ENCODE measurements around the gene ADAMTS2.

ADAMTS2 gene

DNA sequence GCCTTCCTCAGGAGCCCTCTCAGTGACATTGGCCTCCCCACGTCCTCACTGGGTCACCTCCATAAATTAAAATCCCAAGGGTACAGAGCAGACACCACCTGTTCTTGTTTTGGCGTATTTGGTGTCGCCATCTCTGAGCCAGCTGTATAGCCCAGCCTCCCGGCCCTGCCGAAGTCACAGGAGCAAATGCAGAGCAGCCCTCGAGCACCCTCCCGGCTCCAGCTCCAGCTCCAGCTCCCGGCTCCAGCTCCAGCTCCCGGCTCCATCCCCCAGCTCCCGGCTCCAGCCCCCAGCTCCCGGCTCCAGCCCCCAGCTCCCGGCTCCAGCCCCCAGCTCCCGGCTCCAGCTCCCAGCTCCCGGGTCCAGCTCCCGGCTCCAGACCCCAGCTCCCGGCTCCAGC is 210.8 kb downstream of the ADAMTS2 start:
- H3K4me3 ChIP-seq (ENCODE audit: low read length): no peak overlapping the region
- no peak for TF ChIP-seq ZNF274 (IDR thresholded peaks at IDR 0.05; ENCODE audit: low read depth, low read length)

DNA sequence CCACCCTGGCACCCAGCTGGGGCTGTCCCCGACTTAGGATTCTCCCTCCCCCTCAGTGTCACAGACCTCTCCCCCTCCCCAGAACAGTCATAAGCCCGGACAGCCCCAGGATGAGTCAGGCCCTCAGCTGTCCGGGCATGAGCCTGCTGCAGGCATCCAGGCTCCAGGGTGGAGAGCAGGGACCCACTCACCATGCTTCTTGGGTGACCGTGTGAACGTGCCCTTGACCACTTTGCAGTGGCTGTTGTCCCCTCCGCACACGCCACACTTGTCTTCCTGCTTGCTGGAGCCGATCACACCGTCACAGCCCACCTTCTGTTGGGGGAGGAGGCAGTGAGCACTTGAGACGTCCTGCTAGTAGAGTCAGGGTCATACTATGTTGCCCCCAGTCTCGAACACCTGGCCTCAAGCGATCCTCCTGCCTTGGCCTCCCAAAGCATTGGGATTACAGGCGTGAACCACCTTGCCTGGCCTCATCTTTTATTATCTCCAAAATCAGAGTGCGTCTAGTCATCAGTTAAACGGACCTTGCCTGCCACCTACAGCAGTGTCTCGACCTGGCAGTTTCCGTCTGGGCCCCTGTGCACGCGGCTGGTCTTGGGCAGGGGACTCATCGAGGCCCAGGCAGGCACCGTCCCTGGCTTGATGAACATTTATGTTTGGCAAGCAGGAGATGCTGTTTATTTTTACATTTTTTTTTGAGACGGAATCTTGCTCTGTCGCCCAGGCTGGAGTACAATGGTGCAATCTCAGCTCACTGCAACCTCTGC is 212.5 kb downstream of the ADAMTS2 start:
- no peak for TF ChIP-seq ZNF274 (IDR thresholded peaks at IDR 0.05; ENCODE audit: low read depth, low read length)
- H3K4me3 ChIP-seq (ENCODE audit: low read length): no peak overlapping the region

DNA sequence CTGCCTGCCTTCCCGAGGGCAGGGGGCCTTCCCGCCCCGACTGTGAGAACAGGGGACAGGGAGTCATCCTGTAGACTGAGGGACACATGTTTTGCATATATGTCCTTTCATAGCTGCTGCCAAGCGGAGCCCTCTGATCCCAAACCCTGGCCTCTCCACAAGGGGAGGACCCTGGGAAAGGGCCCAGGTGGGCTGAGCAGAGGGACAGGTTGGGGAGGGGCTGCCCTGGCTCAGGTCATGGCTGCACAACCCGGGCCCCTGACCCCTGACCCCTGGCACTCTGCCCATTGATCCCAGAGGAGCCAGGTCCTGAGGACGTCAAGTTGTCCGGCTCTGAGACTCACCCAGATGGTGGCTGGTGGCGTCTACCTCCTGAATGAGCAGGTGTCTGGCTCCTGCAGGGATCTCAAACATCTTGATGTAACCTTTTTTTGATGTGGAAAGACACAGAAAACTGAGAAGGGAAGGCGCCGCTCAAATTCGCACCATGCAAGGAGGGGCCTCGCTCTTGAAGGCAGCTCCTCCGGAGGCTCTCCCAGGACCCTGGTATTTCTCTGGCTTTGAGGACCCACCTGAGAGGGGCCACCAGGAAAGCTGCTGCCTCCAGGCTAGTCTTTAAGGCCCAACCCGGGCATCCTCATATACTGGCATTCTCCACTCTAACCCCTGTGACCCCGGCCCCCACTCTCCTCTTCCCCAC is 213.2 kb downstream of the ADAMTS2 start:
- no peak for TF ChIP-seq ZNF274 (IDR thresholded peaks at IDR 0.05; ENCODE audit: low read depth, low read length)

DNA sequence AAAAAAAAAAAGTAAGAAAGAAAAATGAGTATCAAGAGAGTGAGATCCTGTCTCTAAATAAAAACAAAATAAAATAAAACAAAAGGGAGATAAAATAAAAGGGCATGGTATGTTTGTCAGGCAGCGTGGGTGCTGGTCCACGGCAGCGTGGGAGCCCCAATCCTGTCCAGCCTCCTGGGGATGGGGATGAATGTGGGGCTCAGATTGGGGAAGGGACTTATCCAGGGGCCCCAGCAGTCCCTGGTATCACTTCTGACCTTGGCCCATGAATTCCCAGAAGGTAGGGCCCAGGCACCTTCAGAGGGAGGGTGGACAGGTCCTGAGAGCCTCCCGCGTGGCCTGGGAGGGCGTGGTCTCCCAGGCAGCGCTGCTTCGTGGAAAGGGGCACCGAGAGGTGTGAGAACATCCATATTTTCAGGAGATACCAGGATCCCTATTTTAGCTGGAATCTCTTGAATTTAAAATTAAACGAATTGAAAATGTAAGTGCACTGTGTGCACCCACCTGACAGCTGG is 213.9 kb downstream of the ADAMTS2 start:
- H3K4me3 ChIP-seq (ENCODE audit: low read length): no peak overlapping the region
- TF ChIP-seq ZNF274 (IDR thresholded peaks at IDR 0.05; ENCODE audit: low read depth, low read length): no peak

More for the DNA sequence above, 213.2 kb downstream of the ADAMTS2 start:
- H3K4me3 ChIP-seq (ENCODE audit: low read length): no peak overlapping the region

DNA sequence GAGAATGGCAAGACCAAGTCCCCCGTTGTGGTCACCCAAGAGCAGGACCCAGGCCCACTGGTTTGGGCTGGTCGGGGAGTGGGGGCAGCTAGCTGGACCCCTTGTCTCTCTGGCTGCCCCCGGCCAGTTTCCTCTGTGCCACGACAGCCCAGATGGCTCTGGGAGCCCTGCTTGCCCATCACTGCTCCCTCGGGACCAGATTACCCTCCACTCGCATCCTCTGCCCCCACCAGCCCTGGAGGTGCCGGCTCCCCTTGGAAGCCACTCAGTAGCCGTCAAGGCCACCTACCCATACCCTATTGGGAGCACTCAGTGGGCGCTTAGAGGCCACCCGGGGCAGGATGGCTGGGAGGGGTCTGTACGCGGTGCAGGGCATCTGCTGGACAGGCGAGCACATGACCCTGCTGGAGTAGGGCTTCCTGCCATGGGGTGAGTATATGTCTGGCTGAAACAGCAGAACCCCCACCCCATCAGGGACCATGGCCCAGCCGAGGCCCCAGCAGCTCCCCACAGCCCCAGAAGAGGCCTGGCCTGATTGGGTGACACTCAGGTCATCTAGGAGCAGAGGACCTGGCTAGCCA is 215.1 kb downstream of the ADAMTS2 start:
- TF ChIP-seq ZNF274 (IDR thresholded peaks at IDR 0.05; ENCODE audit: low read depth, low read length): no peak
- no peak overlapping the region for H3K4me3 ChIP-seq (ENCODE audit: low read length)

DNA sequence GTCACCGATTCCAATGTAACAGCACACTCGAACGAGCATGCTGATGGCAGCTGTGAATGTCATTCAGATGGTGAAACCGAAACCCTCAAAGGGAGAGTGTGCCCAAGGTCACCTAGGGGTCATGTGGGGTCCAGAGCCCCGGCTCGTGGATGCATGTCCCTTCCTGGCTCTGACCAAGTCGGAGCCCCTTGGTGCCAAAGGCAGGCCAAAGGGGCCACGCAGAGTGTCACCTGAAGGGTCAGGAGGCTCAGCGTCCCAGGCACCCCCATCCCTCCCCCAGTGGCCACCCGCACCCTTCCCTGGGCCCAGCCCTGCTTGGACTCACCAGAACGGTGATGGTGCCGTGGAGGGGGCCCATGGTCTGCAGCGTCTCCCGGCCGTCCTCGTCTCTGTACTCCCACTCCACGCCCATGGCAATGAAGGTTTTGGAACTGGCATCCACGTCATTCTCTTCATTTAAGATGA is 215.6 kb downstream of the ADAMTS2 start:
- H3K4me3 ChIP-seq (ENCODE audit: low read length): no peak overlapping the region
- TF ChIP-seq ZNF274 (IDR thresholded peaks at IDR 0.05; ENCODE audit: low read depth, low read length): no peak

DNA sequence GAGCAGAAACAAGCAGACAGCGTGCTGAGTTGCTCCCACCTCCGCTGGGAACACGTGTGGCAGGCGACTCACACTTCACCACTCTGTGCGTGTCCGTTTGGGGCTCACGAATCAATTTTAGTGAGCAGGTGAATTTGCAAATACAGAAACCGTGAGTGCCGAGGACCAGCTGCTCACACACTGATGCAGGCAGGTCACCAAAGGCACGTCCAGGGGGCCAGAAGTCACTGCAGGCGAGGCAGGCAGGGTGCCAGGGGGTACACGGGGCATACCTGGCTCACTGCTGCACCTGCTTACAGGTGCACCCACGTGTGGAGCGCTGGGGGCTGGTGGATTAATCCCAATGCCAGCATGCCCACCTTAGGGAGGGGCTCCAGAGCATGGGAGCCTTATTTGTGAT is 216.3 kb downstream of the ADAMTS2 start:
- no peak for TF ChIP-seq ZNF274 (IDR thresholded peaks at IDR 0.05; ENCODE audit: low read depth, low read length)
- no peak overlapping the region for H3K4me3 ChIP-seq (ENCODE audit: low read length)

DNA sequence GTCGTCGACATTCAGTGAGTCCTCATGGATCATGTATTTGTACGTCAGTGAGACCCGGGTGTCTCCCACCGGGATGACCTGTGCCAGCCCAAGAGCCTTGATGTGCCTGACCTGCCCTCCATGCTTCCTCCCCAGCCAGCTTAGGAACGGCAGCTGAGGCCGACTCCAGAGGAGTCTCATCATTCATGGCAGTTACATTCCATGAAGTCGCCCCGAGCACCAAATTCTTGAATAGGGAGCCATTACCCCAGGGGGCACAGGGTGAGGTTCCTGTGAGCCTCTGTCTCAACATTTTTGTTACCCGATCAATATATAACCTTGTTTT is 217.3 kb downstream of the ADAMTS2 start:
- no peak overlapping the region for H3K4me3 ChIP-seq (ENCODE audit: low read length)
- TF ChIP-seq ZNF274 (IDR thresholded peaks at IDR 0.05; ENCODE audit: low read depth, low read length): no peak

DNA sequence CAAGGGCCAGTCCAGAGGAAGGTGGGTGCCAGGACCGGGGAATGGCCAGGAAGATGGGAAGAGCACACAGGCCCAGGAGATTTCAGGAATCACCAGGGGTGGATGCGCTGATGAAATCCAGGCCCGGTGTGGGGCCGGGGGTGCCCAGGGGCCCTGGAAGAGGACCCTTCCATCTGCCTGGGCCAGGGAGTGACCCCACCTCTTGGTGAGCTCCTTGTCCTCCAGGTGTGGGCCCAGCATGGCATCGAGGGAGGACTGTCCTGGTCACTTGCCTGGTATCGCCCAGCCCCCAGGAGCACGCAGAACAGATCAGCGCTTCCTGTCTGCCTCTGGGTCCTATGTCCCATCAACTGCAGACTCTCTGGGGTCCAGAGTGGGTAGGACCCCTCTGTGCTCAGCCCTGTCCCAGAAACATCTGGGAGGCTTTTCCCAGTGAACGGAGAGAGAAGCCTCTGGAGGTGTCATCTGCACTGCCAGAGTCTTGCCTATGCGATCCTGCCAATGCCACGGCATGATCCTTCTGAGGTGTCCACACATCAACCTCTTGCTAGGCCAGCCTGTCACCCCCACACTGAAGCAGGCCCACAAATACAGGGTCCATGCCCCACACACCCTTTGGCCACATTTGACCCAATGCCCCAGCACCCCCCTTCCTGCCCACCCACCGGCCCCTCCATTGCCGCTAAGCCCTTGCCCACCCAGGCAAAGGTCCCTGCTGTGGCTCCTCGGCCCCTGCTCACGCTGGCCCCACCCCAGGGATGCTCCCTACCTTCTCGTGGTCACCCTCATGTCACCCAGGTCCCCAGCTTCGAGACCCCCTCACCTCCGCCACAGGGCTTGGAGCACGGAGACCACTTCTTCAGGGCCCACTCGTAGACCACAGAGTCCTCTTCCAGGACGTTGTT is 217.9 kb downstream of the ADAMTS2 start:
- TF ChIP-seq ZNF274 (IDR thresholded peaks at IDR 0.05; ENCODE audit: low read depth, low read length): no peak

DNA sequence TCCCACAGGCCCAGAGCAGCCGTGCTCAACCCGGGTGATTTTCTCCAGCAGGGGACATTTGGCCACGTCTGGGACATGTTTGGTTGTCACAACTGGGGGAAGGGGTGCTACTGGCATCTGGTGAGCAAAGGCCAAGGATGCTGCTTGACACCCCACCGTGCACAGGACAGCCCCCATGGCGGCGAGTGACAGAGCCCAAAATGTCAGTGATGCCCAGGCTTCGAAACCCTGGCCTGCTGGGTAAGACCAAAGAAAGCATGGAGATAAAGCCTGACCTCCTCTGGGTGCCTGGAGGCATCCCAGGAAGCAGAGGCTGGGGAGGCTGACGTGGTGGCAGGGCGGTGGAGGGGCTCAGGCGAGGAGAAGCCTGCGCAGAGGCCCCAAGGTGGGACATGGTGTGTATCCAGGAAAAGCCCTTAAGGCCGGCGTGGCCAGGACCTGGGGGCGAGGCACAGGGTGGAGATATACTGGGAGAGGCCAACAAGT is 218.7 kb downstream of the ADAMTS2 start:
- H3K4me3 ChIP-seq (ENCODE audit: low read length): no peak overlapping the region
- no peak for TF ChIP-seq ZNF274 (IDR thresholded peaks at IDR 0.05; ENCODE audit: low read depth, low read length)

More for the DNA sequence above, 217.9 kb downstream of the ADAMTS2 start:
- H3K4me3 ChIP-seq (ENCODE audit: low read length): no peak overlapping the region

DNA sequence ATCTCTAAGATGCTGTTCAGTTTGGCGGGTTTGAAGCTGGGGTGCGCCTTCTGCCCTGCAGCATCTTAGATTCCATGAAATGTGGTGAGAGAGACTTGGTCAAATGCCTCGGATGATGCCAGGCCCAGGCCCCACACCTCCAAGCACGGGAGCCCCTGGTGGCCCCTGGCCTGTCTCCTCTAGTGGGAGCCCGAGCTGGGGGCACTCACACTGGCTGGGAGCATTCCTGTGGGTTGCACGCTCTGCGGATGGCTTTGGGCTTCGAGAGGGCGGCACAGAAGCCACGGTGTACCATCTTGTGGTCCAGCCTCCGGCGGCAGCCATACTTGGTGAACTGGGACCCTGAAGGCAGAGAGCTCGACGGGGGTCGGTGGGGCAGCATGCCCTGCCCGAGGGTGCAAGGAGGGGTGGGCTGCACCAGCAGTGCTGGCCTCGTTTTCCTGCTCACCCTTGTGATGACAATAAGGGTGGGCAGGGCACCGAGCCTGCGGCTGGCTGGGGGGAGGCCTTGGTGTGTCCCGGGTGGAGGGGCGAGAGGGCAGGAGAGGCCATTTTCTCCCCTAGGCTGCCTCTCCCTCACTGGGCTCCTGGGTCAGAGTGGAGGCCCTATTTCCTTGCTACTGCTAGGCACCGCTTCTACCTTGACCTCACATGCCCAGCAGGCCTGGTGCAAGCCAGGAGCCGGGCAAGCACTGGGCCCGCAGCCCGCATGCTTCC is 219.3 kb downstream of the ADAMTS2 start:
- H3K4me3 ChIP-seq (ENCODE audit: low read length): no peak overlapping the region
- no peak for TF ChIP-seq ZNF274 (IDR thresholded peaks at IDR 0.05; ENCODE audit: low read depth, low read length)

DNA sequence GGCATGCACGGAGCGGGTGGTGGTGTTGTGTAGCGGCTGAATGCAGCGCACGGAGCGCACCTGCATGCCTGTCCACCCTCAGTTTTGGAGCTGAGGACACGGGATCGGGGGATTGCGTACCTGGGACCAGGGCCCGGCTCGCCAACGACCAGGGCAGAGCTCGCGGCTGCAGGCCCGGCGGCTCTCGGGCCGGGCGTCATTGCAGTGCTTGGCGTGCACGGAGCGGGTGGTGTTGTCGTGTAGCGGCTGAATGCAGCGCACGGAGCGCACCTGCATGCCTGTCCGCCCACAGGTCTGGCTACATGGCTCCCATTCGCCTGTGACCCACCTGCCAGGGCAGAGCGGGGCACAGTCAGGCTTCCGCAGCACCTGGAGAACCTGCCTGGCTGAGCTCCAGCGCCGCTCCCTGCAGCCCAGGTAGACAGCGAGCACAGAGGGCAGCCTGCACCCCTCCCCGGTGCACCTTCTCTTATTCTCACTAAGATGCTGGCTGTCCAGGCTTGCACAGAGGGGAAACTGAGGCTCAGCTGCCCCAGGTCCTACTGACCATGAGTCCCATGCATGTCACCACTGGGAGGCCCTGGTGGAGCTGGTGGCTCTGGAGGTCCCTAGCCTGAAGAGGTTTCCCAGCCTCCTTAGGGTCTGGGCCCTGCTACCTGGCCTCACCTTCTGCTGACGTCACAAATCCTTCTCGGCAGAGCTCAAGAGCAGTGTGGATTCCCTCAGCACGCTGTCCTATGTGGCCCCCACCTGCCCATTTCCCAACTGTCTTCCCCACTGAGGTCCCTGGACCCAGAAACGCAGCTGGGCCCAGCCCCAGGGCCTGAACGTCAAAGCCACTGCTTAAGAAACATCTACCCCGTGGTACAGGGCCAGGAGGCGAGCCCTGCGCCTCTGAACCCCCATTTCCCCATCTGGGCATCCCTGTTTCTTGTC is 220.1 kb downstream of the ADAMTS2 start:
- no peak overlapping the region for H3K4me3 ChIP-seq (ENCODE audit: low read length)
- no peak for TF ChIP-seq ZNF274 (IDR thresholded peaks at IDR 0.05; ENCODE audit: low read depth, low read length)

Measured in GM08714 (cell line).